ENCODE results near the gene ACACB.

Gene ACACB

GRCh38 chr12:109308534-109309380 lies 192.4 kb downstream of the ACACB start, which contains the start of gene FOXN4:
TSS of gene FOXN4 (minus strand) at chr12:109309284. CDS start at chr12:109308321, 963 bp downstream.
- DNase-seq = no peak

DNA sequence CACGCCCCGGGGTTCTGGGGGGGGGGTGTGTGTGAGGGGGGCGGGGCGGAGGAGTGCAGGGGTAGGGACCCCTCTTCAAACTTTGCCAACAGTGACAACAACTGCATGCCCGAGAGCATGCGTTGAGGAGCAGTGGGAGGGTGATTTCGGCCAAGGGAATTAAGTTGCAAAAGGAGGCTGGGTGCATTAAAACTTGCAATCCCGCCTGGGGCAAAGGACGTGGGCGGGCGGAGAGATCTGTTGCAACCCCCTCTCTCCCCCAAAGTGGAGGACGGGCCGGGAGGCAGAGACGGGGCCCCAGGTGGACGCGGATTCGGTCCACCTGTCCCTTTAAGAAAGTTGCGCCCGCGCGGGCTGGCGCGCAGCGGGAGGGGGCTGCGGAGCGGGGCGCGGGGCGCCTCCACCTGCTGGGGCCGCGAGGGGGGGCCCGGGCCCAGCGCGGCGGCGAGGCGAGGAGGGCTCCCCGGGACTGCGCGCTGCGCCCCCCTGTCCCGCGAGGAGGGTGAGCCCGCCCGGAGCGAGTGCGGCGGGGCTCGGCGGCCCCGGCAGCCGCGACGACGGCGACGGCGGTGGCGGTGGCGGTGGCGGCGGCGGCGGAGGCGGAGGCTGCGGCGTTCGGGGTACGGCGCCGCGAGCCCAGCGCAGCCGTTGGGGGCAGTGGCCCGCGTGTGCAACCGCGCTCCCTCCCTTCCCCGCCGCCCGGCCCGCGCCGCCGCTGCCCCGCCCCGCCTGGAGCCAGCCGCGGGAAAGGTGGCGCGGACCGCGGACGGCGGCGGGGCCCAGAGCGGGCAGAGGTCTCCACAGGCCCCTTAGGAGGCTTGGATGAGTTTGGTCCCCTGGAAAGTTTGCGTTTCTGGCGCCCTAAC lies 193.2 kb downstream of the ACACB start:
- DNase-seq = no peak

- no peak for DNase-seq
These were observed 194.1 kb downstream of the ACACB start for GRCh38 chr12:109310247-109311125.
